ENCODE results near the gene UQCR11. TPM values are rescaled to one million over a fixed set of nuclear protein-coding genes. Genes with fewer than 3 reads are reported as not detected.

The UQCR11 gene
- total and polyA plus RNA-seq, 2 of the 8 experiments (the other 6 are each of a cell fraction or from before 2014, with no cell fraction given) = 162 to 171 TPM

DNA sequence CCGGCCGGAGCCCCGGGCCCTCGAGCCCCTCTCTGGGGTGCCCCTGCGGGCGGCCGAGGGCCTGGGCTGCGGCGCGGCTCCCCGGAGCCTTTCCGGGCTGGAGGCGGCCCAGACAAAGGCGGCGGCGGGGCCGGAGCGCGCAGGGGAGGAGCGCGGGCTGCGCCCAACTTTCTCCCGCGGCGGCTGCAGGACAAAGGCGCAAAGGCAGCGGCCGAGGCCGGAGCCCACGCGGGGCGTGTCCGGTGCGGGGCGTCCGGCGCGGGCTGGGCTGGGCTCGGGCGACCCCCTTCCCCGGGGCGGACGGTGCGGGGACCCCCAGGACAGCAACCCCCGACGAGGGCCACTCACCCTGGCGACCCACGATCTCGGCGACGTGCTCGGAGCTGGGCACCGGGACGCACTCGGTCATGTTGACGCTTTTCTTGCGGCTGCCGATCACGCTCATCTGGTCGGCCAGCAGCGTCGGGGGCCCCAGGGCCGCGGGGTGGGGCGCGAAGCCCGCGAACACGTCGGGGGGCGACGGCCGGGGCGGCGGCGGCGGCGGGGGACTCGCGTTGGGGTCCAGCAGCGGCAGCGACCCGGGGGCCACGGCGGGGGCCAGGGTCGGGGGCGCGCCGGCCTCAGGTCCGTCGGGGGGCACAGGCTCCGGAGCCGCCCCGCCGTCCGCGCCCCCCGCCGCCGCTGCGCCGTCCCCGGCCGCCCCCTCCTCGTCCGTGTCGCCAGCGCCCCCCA is 38.0 kb downstream of the UQCR11 start (continued):
- TF ChIP-seq SRF (IDR thresholded peaks at IDR 0.05; ENCODE audit: low read depth, low read length) (no peak), RFX5 (IDR thresholded peaks at IDR 0.05; ENCODE audit: borderline replicate concordance, low read depth, low read length) (no peak), YY1 (IDR thresholded peaks at IDR 0.05; ENCODE audit: low read depth, low read length) (no peak), SIN3A (conservative IDR thresholded peaks at IDR 0.05 in 1 of 2, IDR thresholded peaks at IDR 0.05 in 1 of 2; ENCODE audit: low read depth in 1 of 2, low read length in 2 of 2) (no peak), POLR2AphosphoS5 (IDR thresholded peaks at IDR 0.05; ENCODE audit: low read depth, low read length) (peak; percentile 70; the same call in 1 of the 2 replicates), KDM4A (IDR thresholded peaks at IDR 0.05; ENCODE audit: low read depth, low read length, severe bottlenecking) (no peak), TAF1 (IDR thresholded peaks at IDR 0.05; ENCODE audit: low read depth, low read length) (peak; percentile 8), KDM1A (IDR thresholded peaks at IDR 0.05; ENCODE audit: borderline replicate concordance, low read length) (no peak), TAF7 (optimal IDR thresholded peaks at IDR 0.05; ENCODE audit: borderline replicate concordance, low read depth, low read length) (peak; percentile 27), CBX5 (IDR thresholded peaks at IDR 0.05; ENCODE audit: low read depth, low read length) (no peak)
